IPS-15b (cell line): ENCODE measurements around the gene SMG1.
"Not testable (repeated sequence)": the region's sequence is repeated elsewhere in the genome, so short reads cannot be mapped to it uniquely, and the experiment has no call there.

Source experiments
- H3K27me3 ChIP-seq: one replicate; pipeline ENCODE4 v1.6.1; 2013; ENCODE audit warnings: low read length; ENCODE audit not compliant: control insufficient read depth, insufficient read depth
- H3K36me3 ChIP-seq: one replicate; pipeline ENCODE4 v1.6.1; 2013; ENCODE audit warnings: low read length; ENCODE audit not compliant: control insufficient read depth, insufficient read depth
- H3K4me1 ChIP-seq: one replicate; pipeline ENCODE4 v1.6.1; 2013; ENCODE audit warnings: mild to moderate bottlenecking, low read length; ENCODE audit not compliant: control insufficient read depth, insufficient read depth
- H3K4me3 ChIP-seq: one replicate; pipeline ENCODE4 v1.5.1; 2013; ENCODE audit warnings: low read depth, low read length
- H3K9ac ChIP-seq: one replicate; pipeline ENCODE4 v1.6.1; 2013; ENCODE audit warnings: low read depth, mild to moderate bottlenecking, low read length
- H3K9me3 ChIP-seq: one replicate; pipeline ENCODE4 v1.6.1; 2013; ENCODE audit warnings: mild to moderate bottlenecking, low read length; ENCODE audit not compliant: control insufficient read depth, insufficient read depth

Gene SMG1

DNA sequence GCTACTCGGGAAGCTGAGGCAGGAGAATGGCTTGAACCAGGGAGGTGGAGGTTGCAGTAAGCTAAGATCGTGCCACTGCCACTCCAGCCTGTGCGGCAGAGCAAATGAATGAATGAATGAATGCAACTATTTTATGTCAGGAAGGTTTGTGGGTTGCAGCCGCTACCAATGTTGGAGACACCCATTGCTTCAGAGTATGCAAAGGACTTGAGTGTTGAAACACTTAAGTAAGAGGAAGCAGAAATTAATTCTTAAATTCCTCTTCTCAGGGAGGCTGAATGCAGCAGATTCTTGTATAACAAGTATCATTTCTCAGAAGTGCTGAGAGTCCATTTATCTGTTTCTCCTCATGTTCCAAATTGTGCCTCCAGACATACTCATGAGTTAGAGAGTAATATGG is 151.6 kb downstream of the SMG1 start:
- not testable (repeated sequence) for H3K36me3 ChIP-seq, H3K9ac ChIP-seq, H3K27me3 ChIP-seq, H3K4me1 ChIP-seq, H3K9me3 ChIP-seq, H3K4me3 ChIP-seq

DNA sequence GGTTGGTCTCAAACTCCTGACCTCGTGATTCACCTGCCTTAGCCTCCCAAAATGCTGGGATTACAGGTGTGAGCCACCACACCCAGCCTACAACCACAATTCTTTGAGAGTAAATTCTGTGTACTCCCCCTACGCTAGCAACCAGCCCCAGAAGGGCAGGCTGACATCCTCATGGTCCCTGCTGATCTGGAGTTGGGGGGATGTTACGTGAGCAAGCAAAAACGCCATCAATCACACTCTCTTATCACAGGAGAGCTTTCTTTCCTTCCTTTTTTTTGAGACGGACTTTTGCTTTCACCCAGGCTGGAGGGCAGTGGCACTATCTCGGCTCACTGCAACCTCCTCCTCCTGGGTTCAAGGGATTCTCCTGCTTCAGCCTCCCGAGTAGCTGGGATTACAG is 154.0 kb downstream of the SMG1 start:
- not testable (repeated sequence) for H3K4me3 ChIP-seq, H3K36me3 ChIP-seq, H3K9me3 ChIP-seq, H3K27me3 ChIP-seq, H3K9ac ChIP-seq, H3K4me1 ChIP-seq

DNA sequence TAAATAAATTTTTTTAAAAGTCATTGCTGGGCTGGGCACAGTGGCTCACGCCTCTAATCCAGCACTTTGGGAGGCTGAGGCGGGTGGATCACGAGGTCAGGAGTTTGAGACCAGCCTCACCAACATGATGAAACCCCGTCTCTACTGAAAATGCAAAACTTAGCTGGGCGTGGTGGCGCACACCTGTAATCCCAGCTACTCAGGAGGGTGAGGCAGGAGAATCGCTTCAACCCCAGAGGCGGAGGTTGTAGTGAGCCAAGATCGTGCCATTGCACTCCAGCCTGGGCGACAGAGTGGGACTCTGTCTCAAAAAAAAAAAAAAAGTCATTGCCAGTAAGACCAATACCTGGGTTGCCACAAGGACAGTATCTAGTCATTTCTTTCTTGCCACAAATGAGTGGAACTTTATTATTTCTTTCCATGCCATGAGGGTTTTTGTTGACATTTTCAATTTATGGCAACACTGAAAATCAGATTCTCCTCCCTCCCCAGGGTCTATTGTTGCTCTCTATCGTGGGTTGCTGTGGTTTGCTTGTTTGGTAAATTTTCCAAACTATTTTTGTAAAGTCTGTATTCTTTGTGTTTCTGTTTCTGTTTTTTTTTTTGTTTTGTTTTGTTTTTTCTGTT is 155.8 kb downstream of the SMG1 start:
- H3K9ac ChIP-seq, H3K4me1 ChIP-seq, H3K36me3 ChIP-seq, H3K4me3 ChIP-seq, H3K9me3 ChIP-seq, H3K27me3 ChIP-seq: not testable (repeated sequence)

DNA sequence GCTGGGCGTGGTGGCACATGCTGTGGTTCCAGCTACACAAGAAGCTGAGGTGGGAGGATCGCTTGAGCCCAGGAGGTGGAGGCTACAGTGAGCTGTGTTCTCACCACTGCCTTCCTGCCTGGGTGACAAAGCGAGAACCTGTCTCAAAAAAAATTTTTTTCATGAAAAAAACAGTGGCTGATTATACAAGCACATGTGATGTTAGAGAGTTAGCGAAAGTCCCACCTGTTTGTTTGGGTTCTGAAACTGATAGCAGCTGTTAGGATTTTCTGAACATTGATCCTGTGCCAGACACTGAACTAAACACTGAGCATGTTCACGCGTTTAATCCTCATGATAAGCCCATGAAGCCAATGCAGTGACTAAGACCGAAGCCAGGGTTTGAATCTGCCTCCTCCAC is 159.0 kb downstream of the SMG1 start:
- not testable (repeated sequence) for H3K4me3 ChIP-seq, H3K36me3 ChIP-seq, H3K9me3 ChIP-seq, H3K9ac ChIP-seq, H3K4me1 ChIP-seq, H3K27me3 ChIP-seq

DNA sequence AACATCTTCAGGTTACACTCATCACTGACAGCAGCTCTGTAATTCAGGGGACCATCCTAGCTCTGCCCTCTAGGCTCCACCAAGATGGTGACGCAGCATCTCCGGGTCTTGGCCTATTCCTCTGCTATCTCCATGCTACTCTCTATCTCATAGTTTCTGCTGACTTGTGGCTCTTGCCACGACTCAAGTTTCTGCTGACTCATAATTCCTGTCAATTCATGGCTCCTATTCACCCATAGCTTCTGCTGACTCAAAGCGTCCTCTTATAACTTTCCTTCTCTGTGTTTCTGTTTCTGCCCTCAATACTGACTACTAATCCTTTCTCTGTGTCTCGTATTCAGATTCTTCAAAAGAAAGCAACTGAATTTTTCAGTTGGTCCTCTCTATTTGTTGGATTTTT is 163.5 kb downstream of the SMG1 start:
- not testable (repeated sequence) for H3K9me3 ChIP-seq, H3K4me1 ChIP-seq, H3K9ac ChIP-seq, H3K36me3 ChIP-seq, H3K4me3 ChIP-seq, H3K27me3 ChIP-seq

DNA sequence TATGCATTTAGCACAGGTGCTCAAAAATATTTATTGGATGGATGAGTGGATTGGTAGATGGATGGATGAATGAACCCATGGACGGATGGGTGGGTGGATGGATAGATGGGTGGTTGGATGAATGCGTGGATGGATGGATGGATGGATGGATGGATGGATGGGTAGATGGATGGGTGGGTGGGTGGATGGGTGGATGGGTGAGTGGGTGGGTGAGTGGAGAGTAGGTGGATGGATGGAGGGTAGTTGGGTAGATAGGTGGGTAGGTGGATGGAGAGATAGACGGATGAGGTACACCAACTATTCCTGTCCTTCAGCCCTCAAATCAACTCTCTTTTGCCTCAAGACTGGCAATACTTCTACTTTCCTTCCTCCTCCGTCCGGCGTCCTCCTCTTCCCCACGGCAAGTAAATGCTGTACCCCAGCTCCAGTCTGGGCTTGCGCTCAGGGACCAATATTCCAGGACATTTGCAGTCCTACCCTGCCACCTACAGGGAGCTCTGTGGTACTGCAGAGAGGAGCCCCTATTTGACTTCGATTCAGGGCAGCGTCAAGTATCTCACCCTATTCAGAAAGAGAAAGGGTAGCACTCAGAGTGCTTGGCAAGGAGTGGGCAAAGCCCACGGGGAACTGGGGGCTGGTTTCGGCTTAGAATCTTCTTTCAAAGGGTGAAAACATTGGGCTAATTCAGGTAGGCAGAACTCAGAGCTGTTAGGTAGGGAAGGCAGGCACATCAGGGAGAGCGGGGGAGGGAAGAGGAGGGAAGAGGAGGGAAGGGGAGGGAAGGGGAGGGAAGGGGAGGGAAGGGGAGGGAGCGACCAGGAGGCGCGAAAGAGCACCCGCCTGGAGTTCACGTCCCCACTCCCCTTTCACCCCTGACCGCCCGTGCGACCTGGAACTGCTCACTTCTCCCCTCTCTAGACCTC is 166.3 kb downstream of the SMG1 start:
- H3K36me3 ChIP-seq, H3K4me1 ChIP-seq, H3K9ac ChIP-seq, H3K9me3 ChIP-seq, H3K27me3 ChIP-seq: not testable (repeated sequence)
- H3K4me3 ChIP-seq, result peak overlapping the region; percentile 26

DNA sequence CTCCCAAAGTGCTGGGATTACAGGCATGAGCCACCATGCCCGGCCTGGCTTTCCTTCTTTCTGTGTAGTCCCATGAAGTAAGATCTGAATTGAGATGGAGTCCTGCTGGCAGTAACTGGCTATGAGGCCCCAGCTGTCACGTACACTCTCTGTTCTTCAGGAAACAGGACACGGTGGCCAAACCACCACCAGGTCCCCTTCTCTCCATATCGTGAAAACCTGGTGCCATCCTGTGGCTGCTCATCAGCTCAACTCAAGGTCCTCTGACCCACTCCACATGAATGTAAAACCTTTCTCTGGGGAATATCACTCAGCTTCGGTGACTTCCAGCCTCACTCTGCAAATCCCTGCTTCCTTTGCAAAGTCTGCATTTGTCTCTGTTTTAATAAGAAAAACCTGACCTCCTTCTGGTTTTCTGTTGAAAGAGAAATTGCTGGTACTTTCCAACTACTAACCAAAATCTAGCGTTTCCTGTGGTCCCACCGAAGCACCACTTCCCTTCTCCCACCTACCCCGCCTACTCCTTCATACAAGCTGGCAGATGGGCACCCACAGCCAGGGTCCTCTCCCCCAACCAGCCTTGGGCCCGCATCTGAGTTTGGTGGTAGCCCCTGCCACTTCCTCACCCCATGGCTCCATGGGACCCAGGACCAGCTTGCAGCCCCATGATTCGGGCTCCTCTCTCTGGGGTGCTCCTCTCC is 168.1 kb downstream of the SMG1 start:
- not testable (repeated sequence) for H3K9me3 ChIP-seq

DNA sequence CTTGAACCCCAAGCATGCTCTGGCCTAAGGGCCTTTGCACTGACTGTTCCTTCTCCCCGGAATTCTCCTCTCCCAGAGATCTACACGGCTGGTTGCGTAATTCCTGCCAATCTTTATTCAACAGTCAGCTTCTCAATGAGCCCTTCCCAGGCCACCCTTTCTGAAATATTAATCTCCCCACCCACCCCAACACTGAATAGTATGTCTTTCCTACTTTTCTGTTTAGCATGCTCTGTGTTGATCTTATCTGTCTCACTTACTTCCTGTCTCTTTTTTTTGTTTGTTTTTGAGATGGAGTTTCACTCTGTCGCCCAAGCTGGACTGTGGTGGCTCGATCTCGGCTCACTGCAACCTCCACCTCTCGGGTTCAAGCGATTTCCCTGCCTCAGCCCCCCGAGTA is 169.6 kb downstream of the SMG1 start:
- H3K9me3 ChIP-seq, H3K4me1 ChIP-seq, H3K27me3 ChIP-seq, H3K4me3 ChIP-seq, H3K9ac ChIP-seq, H3K36me3 ChIP-seq: not testable (repeated sequence)

More for the DNA sequence above, 168.1 kb downstream of the SMG1 start:
- H3K4me3 ChIP-seq, H3K9ac ChIP-seq, H3K27me3 ChIP-seq, H3K4me1 ChIP-seq, H3K36me3 ChIP-seq: not testable (repeated sequence)
